Measurements from ENCODE around the gene BARX1.

BARX1 gene

DNA sequence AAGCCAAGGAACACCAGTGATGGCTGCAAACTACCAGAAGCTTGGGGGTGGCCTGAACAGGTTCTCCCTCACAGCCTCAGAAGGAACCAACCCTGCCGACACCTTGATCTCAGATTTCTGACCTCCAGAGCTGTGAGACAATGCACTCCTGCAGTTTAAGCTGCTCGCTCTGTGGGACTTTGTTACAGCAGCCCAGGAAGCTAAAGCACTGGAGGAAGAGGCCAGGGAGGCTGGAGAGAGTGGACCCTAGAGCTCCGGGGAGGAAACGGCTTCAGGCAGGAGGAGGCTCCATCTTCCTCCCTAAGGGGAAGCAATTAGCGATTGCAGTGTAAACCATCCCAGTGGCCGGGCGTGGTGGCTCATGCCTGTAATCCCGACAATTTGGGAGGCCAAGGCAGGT lies 25.1 kb downstream of the BARX1 start:
- H3K27me3 ChIP-seq (ENCODE audit: control insufficient read depth, insufficient read depth, low read length), result peaks cover 4% of the 10 kb centered on the region
- H3K4me1 ChIP-seq (ENCODE audit: control insufficient read depth, insufficient read depth, low read length), result no peaks in the 10 kb centered on the region
- H3K9ac ChIP-seq (ENCODE audit: low read depth, low read length), result no peak overlapping the region
- no peak overlapping the region for H3K4me3 ChIP-seq (ENCODE audit: low read depth, low read length)
- H3K9me3 ChIP-seq (ENCODE audit: control insufficient read depth, insufficient read depth, low read length), result no peaks in the 10 kb centered on the region
- no peaks in the 10 kb centered on the region for H3K36me3 ChIP-seq (ENCODE audit: control insufficient read depth, insufficient read depth, low read length)

- Histone ChIP-seq H3K9me3 (ENCODE audit: control insufficient read depth, insufficient read depth, low read length) (no peaks in the 10 kb centered on the region), H3K36me3 (ENCODE audit: control insufficient read depth, insufficient read depth, low read length) (no peaks in the 10 kb centered on the region), H3K4me1 (ENCODE audit: control insufficient read depth, insufficient read depth, low read length) (no peaks in the 10 kb centered on the region), H3K9ac (ENCODE audit: low read depth, low read length) (no peak overlapping the region), H3K27me3 (ENCODE audit: control insufficient read depth, insufficient read depth, low read length) (peaks cover 4% of the 10 kb centered on the region), H3K4me3 (ENCODE audit: low read depth, low read length) (no peak overlapping the region)
Observed at GRCh38 chr9:93929231-93929630, 25.9 kb downstream of the BARX1 start.

DNA sequence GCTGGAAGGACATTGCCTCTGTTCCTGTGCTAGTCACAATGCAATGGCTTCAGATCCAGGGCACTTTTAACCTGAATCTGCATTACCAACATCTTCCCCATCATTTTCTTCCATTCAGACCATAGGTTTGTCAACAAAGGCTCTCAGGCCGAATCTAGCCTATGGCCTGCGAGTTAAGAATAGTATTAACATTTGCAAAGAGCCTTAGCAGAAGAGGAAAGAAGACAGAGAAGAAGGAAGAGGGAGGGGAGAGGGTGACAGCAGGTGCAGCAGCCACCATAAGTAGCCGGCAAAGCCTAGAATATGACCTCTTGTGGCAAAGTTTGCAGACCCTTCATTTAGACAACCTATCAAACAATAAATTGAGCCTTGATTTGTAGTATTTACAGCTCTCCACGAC lies 32.6 kb downstream of the BARX1 start:
- H3K27me3 ChIP-seq (ENCODE audit: control insufficient read depth, insufficient read depth, low read length), result no peaks in the 10 kb centered on the region
- H3K9ac ChIP-seq (ENCODE audit: low read depth, low read length), result no peak overlapping the region
- H3K4me3 ChIP-seq (ENCODE audit: low read depth, low read length), result no peak overlapping the region
- H3K36me3 ChIP-seq (ENCODE audit: control insufficient read depth, insufficient read depth, low read length), result peaks cover 2% of the 10 kb centered on the region
- H3K9me3 ChIP-seq (ENCODE audit: control insufficient read depth, insufficient read depth, low read length), result no peaks in the 10 kb centered on the region
- no peaks in the 10 kb centered on the region for H3K4me1 ChIP-seq (ENCODE audit: control insufficient read depth, insufficient read depth, low read length)

- H3K27me3 ChIP-seq (ENCODE audit: control insufficient read depth, insufficient read depth, low read length), result no peaks in the 10 kb centered on the region
- peaks cover 2% of the 10 kb centered on the region for H3K36me3 ChIP-seq (ENCODE audit: control insufficient read depth, insufficient read depth, low read length)
- H3K4me1 ChIP-seq (ENCODE audit: control insufficient read depth, insufficient read depth, low read length), result no peaks in the 10 kb centered on the region
Observed at GRCh38 chr9:93920131-93920800, 34.9 kb downstream of the BARX1 start.

GRCh38 chr9:93918061-93918460 lies 37.1 kb downstream of the BARX1 start:
- H3K36me3 ChIP-seq (ENCODE audit: control insufficient read depth, insufficient read depth, low read length), result peaks cover 2% of the 10 kb centered on the region
- H3K9ac ChIP-seq (ENCODE audit: low read depth, low read length), result no peak overlapping the region
- H3K9me3 ChIP-seq (ENCODE audit: control insufficient read depth, insufficient read depth, low read length), result no peaks in the 10 kb centered on the region
- H3K27me3 ChIP-seq (ENCODE audit: control insufficient read depth, insufficient read depth, low read length), result no peaks in the 10 kb centered on the region
- no peak overlapping the region for H3K4me3 ChIP-seq (ENCODE audit: low read depth, low read length)
- H3K4me1 ChIP-seq (ENCODE audit: control insufficient read depth, insufficient read depth, low read length), result no peaks in the 10 kb centered on the region

More at GRCh38 chr9:93920131-93920800, 34.9 kb downstream of the BARX1 start:
- Histone ChIP-seq H3K9me3 (ENCODE audit: control insufficient read depth, insufficient read depth, low read length) (no peaks in the 10 kb centered on the region), H3K4me3 (ENCODE audit: low read depth, low read length) (no peak overlapping the region), H3K9ac (ENCODE audit: low read depth, low read length) (no peak overlapping the region)

DNA sequence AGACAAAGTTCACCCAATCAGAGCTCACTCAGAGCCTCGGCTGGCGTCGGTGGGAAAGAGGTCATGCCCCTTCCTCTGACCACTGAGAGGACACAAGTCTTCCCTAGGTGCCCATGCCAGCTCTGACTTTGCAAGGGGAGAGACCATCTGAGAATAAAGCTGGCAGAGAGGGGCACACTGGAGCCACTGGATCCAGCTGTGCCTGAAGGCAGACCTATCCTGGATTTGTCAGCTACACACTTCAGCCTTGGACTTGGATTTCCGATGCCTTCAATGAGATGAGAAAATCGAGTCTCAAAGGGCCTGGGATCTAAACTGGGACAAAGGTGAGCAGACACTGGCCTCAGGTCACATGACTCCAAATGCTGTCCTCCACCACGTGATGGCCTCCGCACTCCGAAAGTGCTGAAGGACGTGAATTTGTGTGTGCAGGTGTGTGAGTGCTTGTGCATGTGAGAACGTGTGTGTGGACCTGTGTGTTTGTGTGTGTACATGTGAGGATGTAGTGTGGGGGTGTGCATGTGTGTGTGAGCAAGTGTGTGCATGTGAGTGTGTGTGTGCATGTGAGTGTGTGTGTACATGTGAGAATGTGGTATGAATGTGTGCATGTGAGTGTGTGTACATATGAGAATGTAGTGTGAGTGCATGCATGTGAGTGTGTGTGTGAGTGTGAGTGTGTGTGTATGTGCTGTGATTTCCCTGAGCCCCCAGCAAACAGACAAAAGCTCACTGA lies 37.9 kb downstream of the BARX1 start:
- Histone ChIP-seq H3K9ac (ENCODE audit: low read depth, low read length) (no peak overlapping the region), H3K4me3 (ENCODE audit: low read depth, low read length) (no peak overlapping the region), H3K9me3 (ENCODE audit: control insufficient read depth, insufficient read depth, low read length) (no peaks in the 10 kb centered on the region), H3K27me3 (ENCODE audit: control insufficient read depth, insufficient read depth, low read length) (no peaks in the 10 kb centered on the region), H3K36me3 (ENCODE audit: control insufficient read depth, insufficient read depth, low read length) (peaks cover 2% of the 10 kb centered on the region), H3K4me1 (ENCODE audit: control insufficient read depth, insufficient read depth, low read length) (no peaks in the 10 kb centered on the region)

DNA sequence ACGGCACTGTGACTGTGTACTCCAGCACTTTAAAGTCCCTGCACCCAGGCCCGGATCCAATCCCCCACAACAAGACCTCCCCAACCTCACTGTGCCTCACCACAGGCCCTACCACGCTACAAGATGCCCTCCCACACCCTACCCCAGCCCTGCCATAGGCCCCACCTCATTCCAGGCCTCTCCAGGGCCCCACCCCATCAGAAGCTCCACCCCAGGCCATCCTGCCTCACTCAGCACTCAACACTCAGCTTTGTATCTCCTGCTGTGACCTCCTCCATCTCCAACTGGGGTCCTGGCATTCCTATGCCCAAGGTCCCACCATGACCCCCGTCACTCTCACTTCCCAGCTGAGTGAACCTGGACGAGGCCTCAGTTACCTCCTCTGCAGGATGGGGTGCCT lies 38.8 kb downstream of the BARX1 start:
- Histone ChIP-seq H3K36me3 (ENCODE audit: control insufficient read depth, insufficient read depth, low read length) (peaks cover 2% of the 10 kb centered on the region), H3K4me3 (ENCODE audit: low read depth, low read length) (no peak overlapping the region), H3K4me1 (ENCODE audit: control insufficient read depth, insufficient read depth, low read length) (no peaks in the 10 kb centered on the region), H3K27me3 (ENCODE audit: control insufficient read depth, insufficient read depth, low read length) (no peaks in the 10 kb centered on the region), H3K9me3 (ENCODE audit: control insufficient read depth, insufficient read depth, low read length) (no peaks in the 10 kb centered on the region), H3K9ac (ENCODE audit: low read depth, low read length) (no peak overlapping the region)

DNA sequence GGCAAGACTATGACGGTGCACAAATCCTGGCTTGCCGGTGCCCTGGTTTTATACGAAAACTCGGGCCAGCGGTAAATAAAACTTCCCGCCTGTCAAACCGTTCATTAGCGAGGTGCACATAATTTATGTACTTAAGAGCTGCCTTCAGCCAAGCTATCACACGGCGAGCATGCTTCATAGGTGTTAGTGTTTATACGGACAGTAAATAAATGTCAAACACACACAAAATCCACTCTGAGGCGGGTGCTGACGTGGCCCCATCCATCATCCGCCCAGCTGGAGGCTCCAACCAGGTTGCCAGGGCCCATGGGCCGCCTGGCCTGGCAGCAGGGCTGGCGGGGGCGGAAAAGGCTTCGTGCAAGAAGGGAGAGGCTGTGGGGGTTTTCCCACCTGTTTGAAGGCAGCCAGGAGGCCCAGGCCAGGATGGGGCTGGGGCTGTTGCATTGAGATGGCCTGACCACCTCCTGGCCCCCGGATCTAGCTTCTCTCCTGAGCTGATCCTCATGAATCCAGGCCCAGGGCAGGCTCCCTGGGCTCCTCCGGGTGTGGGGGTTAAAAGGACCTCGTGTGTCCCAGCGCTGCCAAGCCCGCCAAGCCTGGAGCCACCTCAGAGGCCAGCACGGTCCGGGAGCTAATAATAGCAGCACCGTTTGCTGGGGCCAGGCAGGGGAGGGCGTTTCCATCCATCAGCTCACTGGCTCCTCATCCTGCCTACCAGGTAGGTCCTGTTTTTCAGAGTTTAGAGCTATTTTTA lies 43.2 kb downstream of the BARX1 start:
- H3K4me3 ChIP-seq (ENCODE audit: low read depth, low read length), result no peak overlapping the region
- no peaks in the 10 kb centered on the region for H3K4me1 ChIP-seq (ENCODE audit: control insufficient read depth, insufficient read depth, low read length)
- no peaks in the 10 kb centered on the region for H3K36me3 ChIP-seq (ENCODE audit: control insufficient read depth, insufficient read depth, low read length)
- no peaks in the 10 kb centered on the region for H3K27me3 ChIP-seq (ENCODE audit: control insufficient read depth, insufficient read depth, low read length)
- H3K9me3 ChIP-seq (ENCODE audit: control insufficient read depth, insufficient read depth, low read length), result no peaks in the 10 kb centered on the region
- H3K9ac ChIP-seq (ENCODE audit: low read depth, low read length), result no peak overlapping the region

- Histone ChIP-seq H3K36me3 (ENCODE audit: control insufficient read depth, insufficient read depth, low read length) (no peaks in the 10 kb centered on the region), H3K4me1 (ENCODE audit: control insufficient read depth, insufficient read depth, low read length) (no peaks in the 10 kb centered on the region), H3K4me3 (ENCODE audit: low read depth, low read length) (no peak overlapping the region), H3K9ac (ENCODE audit: low read depth, low read length) (no peak overlapping the region), H3K9me3 (ENCODE audit: control insufficient read depth, insufficient read depth, low read length) (no peaks in the 10 kb centered on the region), H3K27me3 (ENCODE audit: control insufficient read depth, insufficient read depth, low read length) (no peaks in the 10 kb centered on the region)
Observed at GRCh38 chr9:93911136-93911745, 43.9 kb downstream of the BARX1 start.

GRCh38 chr9:93910598-93910997 lies 44.6 kb downstream of the BARX1 start:
- Histone ChIP-seq H3K27me3 (ENCODE audit: control insufficient read depth, insufficient read depth, low read length) (no peaks in the 10 kb centered on the region), H3K9ac (ENCODE audit: low read depth, low read length) (no peak overlapping the region), H3K4me3 (ENCODE audit: low read depth, low read length) (no peak overlapping the region), H3K9me3 (ENCODE audit: control insufficient read depth, insufficient read depth, low read length) (no peaks in the 10 kb centered on the region), H3K36me3 (ENCODE audit: control insufficient read depth, insufficient read depth, low read length) (no peaks in the 10 kb centered on the region), H3K4me1 (ENCODE audit: control insufficient read depth, insufficient read depth, low read length) (no peaks in the 10 kb centered on the region)

DNA sequence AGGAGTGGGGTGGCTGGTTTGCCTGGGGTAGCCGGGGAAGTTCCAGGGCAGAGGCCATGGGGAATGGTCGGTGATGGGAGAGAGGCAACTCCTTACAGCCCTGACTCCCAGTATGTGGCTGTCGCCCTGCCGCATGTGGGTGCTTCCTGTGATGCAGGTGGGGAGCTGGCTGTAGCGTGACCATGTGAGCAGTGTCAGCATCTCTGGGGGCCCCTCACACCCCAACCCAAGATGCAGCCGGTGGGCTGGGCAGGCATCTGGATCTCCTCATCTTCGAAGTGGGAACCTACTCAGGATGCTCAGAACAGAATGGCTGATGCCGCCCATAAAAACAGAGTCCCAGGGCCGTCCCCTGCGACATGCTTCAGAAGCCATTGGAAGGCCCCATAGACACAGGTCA lies 45.0 kb downstream of the BARX1 start:
- Histone ChIP-seq H3K27me3 (ENCODE audit: control insufficient read depth, insufficient read depth, low read length) (no peaks in the 10 kb centered on the region), H3K9me3 (ENCODE audit: control insufficient read depth, insufficient read depth, low read length) (no peaks in the 10 kb centered on the region), H3K36me3 (ENCODE audit: control insufficient read depth, insufficient read depth, low read length) (no peaks in the 10 kb centered on the region), H3K9ac (ENCODE audit: low read depth, low read length) (no peak overlapping the region), H3K4me3 (ENCODE audit: low read depth, low read length) (no peak overlapping the region), H3K4me1 (ENCODE audit: control insufficient read depth, insufficient read depth, low read length) (no peaks in the 10 kb centered on the region)
